Subcutaneous adipose tissue (tissue), 4 donors: ENCODE measurements around the gene CAMTA1. TPM values are rescaled to one million over a fixed set of nuclear protein-coding genes. Genes with fewer than 3 reads are reported as not detected.

Experiments
- CTCF ChIP-seq: fragments of 450-650 bp; IDR thresholded peaks from one replicate; pipeline ENCODE4 v1.5.1; 2016; ENCODE audit warnings: low read depth, mild to moderate bottlenecking, control low read depth, antibody characterized with exemption, moderate library complexity
- total RNA-seq, 4 donors: library from RNA; depleted of rRNA; stranded (reverse); fragments of >200 nt; gene quantifications; one replicate each; pipeline ENCODE4 v1.1.0, GENCODE V29; 2016

Gene CAMTA1
- total RNA-seq, 4 donors from 2014 or later = 58.6 to 82.5 (median 78.0) TPM

- TF ChIP-seq CTCF = no peak
These were observed 752.8 kb downstream of the CAMTA1 start for GRCh38 chr1:7538033-7538432.

GRCh38 chr1:7538849-7539768 is 753.9 kb downstream of the CAMTA1 start:
- no peak for TF ChIP-seq CTCF

- TF ChIP-seq CTCF = no peak
These were observed 754.5 kb downstream of the CAMTA1 start for GRCh38 chr1:7539769-7540175.

GRCh38 chr1:7540816-7541215 is 755.6 kb downstream of the CAMTA1 start:
- TF ChIP-seq CTCF = no peak

- TF ChIP-seq CTCF = no peak
These were observed 756.4 kb downstream of the CAMTA1 start for GRCh38 chr1:7541629-7542028.

GRCh38 chr1:7543718-7544090 is 758.5 kb downstream of the CAMTA1 start:
- no peak for TF ChIP-seq CTCF

GRCh38 chr1:7549277-7550161 is 764.3 kb downstream of the CAMTA1 start:
- TF ChIP-seq CTCF = no peak
